Myocyte (in vitro differentiated cells): ENCODE data around the gene STX7. TPM values are rescaled to one million over a fixed set of nuclear protein-coding genes. Genes with fewer than 3 reads are reported as not detected.
A peak's percentile ranks its signal among the peaks of the same experiment; 100 is the strongest.
"Not testable (repeated sequence)": the region's sequence is repeated elsewhere in the genome, so short reads cannot be mapped to it uniquely, and the experiment has no call there.

ENCODE experiments used
- DNase-seq: peaks from one replicate; pipeline ENCODE4 v3.0.0-alpha.2; 2012; ENCODE audit warnings: low read depth
- polyA plus RNA-seq: library from polyadenylated mRNA; unstranded; fragments of >200 nt; gene quantifications from one replicate; pipeline ENCODE4 v1.2.1, GENCODE V29; 2012; ENCODE audit warnings: missing spikeins
- total RNA-seq: library from RNA; depleted of rRNA; stranded (reverse); fragments of >200 nt; gene quantifications from 2 replicates; pipeline ENCODE4 v1.2.3, GENCODE V29; 2014

The STX7 gene, protein sequence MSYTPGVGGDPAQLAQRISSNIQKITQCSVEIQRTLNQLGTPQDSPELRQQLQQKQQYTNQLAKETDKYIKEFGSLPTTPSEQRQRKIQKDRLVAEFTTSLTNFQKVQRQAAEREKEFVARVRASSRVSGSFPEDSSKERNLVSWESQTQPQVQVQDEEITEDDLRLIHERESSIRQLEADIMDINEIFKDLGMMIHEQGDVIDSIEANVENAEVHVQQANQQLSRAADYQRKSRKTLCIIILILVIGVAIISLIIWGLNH
- 27.3 and 28.3 TPM in 2 replicates for total RNA-seq
- 28.3 TPM for polyA plus RNA-seq

DNA sequence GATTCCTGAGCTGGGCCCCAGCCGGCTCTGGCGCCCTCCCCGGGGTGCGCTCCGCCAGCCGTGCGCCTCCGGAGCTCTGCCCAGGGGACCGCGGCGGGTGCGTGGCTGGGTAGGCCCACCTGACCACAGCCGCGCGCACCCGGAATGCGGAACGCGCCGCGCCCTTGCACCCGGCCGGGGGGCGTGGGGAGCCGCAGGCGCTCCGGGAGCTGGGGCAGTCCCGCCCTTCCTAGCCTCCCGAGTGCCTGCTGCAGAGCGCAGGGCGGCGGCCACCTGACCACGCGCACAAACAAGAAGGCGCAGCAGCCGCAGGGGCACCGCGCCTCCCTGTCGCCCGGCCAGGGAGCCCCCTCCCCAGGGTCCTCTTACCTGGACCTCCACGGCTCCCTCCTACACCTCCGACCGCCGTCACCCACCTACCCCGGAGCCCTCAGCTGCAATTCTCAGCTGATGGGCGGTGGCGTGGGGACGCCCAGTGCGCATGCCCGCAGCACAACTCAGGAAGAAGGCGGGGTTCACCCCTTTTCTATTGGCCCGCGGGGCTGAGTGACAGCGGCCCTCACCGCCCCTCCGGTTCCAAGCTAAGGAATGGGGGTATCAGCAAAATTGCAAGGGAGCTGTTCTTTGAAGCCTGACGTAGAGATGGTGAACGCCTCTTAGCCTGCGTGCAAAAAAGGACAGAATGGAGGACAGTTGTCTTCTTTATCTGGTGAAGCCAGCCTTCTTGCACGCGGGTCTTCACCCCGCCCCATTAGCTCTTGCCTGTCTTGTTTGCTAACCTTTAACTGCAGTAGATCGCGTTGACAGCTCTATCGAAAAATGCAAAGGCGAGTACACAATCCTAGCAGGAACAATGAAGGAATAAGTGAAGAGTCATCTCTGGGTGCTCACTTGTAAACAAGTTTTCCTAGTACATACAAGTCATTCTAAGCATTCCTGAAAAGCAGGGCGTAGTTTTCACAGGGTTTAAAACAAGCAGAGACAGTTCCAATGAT, at the start of gene STX7:
STX7 (minus strand) TSS at position 479 of the 995 bp plus-strand sequence. CDS start 9,586 bp downstream, outside the sequence.
- DNase-seq = peak; percentile 94

DNA sequence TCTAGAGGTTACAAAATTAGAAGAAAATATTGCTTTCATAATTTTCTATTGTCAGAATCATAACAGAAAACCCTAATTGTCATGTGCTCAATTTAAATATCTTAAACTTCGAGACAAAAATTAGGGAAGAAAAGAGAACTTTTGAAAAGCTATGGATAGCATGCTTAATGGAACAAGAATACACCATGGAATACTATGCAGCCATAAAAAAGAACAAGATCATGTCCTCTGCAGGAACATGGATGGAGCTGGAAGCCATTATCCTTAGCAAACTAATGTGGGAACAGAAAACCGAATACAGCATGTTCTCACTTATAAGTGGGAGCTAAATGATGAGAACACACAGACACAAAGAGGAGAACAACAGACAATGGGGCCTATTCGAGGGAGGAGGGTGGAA, 47.2 kb upstream of the STX7 start:
- DNase-seq = not testable (repeated sequence)

DNA sequence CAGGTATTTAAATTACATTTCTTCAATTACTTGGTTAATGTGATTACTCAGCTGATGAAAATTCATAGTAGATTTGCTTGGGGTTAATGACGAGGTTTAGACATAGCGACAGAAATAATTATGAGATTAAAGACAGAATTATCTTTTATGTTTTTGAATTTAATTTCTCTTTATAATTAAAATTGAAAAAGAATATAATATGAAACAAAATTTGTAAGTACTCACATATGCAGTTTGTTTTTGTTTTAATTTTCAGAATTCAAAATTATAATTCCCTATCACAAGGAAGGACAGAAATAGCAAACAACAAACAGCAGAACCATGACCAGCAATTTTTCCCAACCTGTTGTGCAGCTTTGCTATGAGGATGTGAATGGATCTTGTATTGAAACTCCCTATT, 39.5 kb upstream of the STX7 start, which contains the start of gene TAAR8:
TAAR8 (plus strand) TSS at position 301 of the 400 bp plus-strand sequence; CDS start at position 322, 21 bp downstream.
- DNase-seq = no peak

DNA sequence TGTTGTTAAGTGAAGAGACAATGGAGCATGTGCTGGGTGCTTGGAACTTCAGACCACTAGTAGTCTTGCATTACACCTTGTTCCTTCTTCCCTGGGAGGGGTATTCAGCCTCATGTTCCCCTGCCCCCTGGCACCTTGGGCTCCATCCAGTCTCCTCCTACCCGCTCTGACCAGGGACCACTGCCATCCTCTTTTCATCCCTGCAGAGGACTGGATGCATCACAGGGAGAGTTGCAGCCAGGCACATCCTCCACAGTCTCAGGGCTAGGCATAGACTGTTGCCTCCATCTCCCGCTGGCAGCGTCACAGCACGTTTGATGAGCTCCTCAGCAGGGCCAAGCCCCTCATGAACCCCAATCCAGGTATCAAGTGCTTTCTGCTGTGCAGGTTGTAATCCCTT, 38.3 kb upstream of the STX7 start:
- no peak for DNase-seq

DNA sequence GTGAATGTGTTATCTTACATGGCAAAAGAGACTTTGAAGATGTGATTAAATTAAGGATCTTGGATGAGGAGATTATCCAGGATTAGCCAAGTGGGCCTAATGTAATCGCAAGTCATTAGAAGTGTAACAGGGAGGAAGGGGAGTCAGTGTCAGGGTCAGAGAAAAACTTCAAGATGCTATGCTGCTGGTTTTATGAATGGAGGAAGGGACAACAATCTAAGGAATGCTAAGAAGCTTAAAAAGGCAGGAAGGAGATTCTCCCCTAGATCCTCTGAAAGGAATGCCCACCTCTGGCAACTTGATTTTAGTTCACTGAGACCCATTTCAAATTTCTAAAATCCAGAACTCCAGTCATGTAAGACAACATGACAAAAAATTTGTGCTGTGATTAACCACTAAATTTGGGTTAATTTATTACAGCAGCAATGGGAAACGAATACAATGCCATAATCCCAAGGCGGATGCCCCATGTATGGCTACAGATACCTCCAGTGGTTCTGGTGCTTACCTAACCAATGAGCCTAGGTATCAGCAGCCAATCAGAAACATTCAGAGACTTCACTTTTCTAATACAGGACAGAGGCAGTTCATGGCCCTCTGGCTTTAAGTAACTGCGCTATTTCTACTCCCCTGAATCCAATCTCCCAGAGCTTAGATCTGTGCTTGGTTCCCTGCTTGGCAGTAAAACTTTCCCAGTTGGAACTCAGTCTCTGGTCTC, 36.0 kb upstream of the STX7 start:
- DNase-seq = no peak

DNA sequence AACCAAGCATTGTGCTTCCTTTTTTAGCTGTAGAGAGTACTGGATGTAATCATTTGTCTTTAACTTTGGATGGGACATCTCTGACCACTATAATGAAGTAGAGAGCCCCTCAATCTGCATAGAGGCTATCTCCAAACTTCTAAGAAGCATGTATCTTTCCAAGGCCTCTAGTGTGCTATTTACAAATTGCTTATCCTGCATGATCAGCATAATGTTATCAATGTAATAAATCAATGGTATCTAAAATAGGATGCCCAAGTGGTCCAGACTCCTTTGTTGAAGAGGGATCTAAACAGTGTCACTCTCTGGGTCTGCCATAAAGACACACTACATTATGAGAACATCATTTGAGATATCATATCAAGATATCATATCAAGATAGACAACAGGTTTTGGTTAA, 31.9 kb upstream of the STX7 start:
- no peak for DNase-seq

DNA sequence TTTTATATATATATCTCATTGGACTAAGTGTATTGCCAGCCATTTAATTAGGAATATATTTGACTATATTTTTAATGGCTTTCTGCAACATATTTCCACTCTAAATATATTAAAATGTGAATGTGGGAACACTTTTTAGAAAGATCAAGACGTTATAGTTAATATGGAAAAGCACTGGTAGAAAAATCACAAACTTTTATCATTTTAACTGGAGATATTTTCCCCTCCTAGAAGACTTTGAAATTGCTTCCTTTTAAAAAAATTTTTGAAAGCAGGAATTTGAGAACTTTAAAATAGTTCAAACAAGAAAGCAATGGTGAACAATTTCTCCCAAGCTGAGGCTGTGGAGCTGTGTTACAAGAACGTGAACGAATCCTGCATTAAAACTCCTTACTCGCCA, 25.1 kb upstream of the STX7 start, which contains the start of gene TAAR9:
TAAR9 (plus strand) TSS at position 301 of the 400 bp plus-strand sequence; CDS start at position 314, 13 bp downstream.
- DNase-seq = no peak

DNA sequence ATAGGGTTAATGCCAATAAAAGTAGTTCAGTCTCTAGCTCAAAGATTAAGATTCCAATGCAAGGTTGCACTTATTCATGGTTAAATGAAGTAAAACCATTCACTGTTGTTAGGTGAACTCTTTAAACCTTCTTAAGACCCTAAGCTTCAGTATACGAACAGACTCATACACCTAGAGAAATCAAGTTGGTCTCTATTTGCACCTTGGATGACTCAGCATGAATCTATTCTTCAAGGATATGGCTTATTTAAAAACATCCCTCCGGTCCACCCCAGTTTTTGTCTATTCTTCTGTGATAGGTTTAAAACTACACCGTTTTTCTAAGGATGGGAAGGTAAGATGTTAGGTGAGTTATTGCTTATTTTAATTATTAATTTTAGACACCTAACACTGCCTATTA, 24.2 kb upstream of the STX7 start:
- DNase-seq = no peak

DNA sequence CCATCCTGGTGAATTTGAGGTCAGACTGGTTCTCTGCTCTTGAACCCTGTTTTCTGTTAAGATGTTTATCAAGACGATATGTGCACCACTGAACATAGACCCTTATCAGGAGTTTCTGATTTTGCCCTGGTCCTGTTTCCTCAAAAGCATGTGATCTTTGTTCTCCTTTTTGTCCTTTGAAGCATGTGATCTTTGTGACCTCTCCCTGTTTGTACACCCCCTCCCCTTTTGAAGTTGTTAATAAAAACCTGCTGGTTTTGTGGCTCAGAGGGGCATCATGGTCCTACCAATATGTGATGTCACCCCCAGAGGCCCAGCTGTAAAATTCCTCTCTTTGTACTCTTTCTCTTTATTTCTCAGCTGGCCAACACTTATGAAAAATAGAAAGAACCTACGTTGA, 21.6 kb upstream of the STX7 start:
- not testable (repeated sequence) for DNase-seq

DNA sequence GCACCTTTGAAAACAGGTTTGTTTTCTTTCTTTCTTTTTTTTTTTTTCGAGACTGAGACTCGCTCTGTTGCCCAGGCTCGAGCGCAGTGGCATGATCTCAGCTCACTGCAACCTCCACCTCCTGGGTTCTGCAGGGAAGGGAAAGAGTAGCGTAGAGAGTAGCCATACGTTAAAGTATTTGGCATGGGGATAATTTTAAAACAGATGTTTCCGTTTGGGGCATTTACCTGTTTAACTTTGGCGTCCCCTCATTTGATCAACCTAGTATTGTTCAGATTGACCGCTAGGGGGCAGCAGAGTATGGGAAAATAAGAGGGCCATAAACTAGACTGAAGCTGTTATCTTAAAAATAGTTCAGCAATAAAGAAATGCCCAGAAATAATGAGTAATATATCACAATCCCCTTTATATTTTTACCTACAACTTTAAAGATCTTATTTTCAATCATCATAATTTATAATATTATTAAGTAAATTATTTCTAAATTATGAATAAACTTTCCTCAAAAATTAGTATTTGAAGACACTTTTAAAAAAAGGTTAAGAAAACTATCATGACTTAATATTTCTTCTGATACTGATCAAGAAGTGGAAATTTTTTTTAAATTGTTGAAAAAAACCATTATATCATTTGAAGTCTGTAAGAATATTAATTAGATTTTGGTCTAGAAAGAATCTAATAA, 17.5 kb upstream of the STX7 start:
- peak; percentile 75 for DNase-seq

DNA sequence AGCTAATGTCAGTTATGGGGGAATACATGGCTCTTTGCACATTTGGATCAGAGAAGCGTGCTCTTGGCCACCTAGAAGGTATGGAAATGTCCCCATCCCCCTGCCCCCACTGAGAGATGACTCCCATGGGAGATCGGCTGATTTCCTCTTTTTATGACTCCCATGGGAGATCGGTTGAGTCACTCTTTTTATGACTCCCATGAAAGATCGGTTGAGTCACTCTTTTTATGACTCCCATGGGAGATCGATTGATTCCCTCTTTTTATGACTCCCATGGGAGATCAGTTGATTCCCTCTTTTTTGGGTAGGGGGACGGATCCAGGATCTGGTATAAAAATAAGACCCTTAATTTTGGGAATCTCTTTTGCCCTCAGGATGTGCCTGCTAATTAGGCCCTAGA, 14.9 kb upstream of the STX7 start:
- no peak for DNase-seq

DNA sequence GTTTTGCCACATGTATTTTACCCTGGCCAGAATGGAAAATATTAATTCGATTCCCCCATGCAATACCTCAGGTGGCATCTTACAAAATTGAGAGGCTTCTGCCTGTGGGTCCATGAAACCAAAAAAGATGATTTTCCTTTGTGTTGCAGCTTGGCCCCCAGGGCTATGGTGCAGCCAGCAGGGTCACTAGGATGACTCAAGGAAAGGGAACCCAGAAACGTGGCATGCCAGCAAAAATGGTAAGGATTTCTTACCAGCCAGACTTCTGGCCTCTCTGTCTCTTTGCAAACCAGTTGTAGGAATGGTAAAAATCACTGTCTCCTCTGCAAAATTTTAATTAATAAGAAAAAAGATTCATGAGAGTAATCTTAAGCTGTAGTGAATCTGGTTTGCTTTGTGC, 13.5 kb upstream of the STX7 start:
- DNase-seq = no peak

DNA sequence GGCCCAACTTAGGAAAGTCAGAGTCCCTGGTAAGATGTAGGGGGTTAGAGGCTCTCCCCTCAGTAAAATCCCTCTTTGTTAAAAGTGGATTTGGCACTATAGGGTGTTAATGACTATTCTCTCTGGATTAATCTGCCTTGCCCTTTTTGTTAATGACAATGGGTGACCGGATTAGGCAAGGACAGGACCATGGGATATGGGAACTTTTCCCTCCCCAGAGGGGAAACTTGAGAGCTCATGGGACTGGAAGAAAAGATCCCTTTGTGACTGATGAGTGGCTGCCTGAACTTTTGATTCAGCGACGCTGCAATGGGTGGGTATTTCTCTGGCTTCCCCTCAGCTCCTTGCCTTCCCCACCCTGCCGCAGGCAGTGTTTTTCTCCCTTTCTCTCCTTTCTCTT, 12.9 kb upstream of the STX7 start:
- no peak for DNase-seq

DNA sequence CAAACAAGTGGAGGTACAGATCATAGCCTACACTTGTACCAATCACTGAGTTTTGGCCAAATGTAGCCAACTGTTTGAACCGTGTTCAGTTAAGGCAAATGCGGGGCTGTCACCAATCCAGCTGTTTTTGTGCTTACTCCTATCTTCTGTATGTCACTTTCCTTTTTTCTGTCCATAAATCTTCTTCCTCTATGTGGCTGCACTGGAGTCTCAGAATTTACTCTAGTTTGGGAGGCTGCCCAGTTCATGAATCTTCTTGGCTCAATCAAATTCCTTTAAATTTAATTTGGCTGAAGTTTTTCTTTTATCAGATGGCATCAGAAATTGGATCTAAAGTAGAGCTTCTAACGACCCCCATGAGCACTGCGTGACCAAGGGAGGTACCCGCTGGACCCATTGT, 11.7 kb upstream of the STX7 start:
- no peak for DNase-seq

DNA sequence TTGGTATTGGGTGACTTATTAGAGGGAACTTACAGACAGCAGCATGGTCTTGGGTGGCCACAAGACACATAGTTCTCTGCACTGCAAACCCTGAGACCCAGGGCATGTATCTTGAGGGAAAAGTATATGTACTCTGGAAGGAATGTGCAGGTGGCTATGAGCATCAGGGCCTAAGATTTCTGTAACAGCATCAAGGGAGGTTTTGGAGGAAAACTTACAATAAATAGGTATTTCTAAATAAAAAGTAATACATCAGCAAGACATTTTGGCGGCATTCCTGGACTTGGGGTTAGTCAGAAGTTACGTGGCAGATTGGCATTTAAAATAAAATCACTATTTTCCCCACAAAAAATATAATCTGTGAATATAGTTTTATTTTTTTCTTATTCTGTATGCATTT, 8.0 kb upstream of the STX7 start:
- no peak for DNase-seq

DNA sequence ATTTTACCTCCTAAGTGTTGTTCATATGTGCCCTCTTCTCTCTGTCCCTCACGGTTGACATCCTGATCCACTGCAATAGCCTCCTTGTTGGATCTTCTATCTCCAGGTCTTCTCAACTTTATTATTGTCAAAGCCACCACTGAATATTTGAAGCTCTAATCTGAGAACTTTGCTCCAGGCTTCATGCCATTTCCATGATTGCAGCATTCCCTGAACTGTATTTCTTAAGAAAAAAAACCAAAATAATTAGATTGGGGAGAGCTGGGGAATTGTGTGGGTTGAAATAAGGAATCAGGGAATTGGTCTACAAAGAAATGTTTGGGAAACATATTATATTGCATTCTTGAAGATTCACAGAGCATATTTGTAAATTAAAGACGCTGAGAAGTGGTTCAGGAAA, 2.5 kb upstream of the STX7 start:
- no peak for DNase-seq

DNA sequence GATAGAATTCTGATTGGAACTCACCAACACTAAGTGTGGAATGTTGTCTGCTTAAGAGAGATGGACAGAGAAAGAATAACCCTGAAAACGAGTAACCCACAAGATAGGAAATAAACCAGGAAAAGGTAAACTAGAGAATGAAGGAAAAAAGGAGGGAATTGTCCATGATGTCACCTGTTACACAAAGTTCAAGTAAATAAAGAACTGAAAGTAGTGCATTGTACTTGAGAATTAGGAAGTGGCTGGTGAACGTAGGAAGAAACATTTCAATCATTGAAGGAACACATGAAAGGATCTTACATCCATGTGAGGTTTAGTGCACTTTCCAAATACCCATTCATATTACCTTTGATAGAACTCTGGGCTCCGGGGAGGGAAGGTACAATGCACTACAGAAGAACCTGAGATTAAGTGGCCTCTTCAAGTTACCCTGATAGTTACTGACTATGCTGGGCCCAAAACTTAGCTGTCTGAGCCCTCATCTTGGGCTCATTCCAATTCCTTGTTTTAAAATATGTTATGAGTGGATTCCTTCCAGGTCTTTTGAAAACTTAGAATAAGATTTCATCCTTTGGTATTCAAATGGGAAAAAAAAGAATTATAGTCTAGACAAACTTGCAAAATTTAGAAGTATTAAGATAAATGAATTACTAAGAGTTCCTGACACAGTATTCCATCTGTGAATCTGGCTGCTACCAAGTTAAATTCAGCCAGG, 1.1 kb upstream of the STX7 start:
- DNase-seq = no peak

DNA sequence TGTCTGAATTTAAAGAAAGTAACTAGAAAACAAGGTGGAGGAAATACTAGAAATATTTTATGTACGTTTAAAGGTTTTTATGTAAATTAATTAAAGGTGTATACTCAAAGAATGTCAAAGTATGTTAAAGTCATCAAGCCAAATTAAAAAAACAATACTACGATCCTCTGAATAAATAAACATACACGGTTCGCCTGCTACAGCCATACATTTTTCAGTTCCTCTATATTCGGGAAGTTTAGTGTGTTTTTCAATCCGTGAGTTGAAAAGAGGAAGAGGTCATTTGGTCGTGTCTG, 626 bp downstream of the STX7 start:
- DNase-seq = no peak

DNA sequence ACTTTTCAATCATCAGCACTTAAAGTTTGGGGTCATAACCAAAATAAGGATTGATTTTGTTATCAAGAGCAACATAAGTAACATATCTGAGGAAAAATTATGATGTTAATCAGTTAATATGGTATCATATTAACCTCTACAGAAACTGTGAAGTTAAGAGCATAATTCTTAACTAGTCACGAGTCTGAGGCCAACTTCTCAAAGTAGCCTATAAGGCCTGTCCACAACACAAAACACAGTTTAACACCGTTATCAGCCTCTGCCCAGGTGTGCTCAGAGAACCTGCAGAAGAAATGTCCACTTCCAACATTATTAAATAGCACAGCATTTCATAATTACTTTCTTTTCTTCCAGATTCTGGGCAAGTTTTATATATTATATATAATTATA, 1.1 kb downstream of the STX7 start:
- DNase-seq = no peak

DNA sequence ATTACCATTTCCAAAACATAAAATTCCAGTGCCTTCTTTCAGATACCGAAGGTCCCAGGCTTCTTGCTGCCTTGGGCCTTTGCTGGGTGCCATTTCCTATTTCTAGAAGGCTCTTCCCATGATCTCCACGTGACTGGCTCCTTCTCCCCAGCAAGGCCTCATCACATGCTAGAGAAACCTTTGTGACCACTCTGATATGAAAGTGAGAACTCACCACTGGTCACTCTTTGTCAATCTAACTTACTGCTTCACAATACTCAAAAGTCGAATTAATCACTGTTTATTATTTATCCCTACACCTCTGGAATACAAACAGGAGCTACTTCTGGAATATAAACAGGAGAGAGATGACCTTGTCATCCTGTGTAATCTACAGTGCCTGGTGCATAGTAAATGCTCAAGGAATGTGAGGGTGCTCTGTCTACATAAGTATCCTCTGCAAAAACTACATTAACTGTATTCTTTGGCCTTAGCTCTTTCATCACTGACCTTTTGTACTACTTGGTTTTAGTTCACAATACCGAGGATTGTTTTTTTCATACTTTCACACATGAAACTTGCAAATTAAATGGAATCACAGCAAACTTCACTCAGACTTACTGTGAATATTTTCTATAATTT, 1.6 kb downstream of the STX7 start:
- DNase-seq = peak; percentile 28
